SIG-M5 (cell line): ENCODE measurements around the gene TSHZ1.

Experiments
- DNase-seq: peaks from one replicate; lab custom pipeline; 2025; lab: John Stamatoyannopoulos, UW

The TSHZ1 gene

GRCh38 chr18:75210274-75211001, at the start of gene TSHZ1:
Gene TSHZ1, plus strand, starts transcription at chr18:75210797. Its CDS starts 1,080 bp downstream, at chr18:75211877.
- DNase-seq: peak; percentile 70

DNA sequence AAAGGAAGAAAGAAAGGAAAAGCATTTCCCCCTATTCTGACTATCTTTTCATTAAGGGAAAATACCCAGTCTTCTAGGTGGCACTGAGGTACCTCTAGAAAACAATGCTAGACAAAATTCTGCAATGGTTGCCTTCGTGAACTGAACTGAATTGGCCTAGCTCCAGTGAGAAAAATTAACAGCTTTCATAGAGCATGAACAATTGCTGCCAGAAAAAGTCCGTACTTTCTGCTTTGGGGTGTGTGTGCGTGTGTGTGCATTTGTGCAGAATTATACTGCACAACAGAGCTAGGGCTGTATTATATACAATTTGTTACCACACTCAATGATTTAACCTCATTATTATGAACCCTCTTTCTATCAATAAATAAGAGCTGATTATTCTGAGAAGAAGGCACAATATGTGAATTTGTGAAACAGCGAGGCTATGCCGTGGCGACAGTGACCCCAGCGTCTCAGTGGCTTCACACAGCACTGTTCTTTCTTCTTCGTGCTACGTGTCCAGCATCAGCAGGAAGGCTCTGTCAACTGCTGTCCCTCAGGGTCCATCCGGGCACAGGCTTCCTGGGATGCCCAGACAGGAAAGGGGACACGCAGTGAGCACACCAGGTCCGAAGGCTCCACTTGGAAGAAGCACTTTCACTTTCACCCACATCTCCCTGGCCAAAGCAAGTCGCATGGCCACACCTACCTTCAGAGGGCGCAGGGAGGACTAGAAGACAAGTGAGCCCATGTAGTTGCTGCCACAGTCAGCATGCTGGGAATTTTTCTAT, 49.2 kb upstream of the TSHZ1 start:
- no peak for DNase-seq

- no peak for DNase-seq
These were observed 48.1 kb upstream of the TSHZ1 start for GRCh38 chr18:75162467-75162866.

DNA sequence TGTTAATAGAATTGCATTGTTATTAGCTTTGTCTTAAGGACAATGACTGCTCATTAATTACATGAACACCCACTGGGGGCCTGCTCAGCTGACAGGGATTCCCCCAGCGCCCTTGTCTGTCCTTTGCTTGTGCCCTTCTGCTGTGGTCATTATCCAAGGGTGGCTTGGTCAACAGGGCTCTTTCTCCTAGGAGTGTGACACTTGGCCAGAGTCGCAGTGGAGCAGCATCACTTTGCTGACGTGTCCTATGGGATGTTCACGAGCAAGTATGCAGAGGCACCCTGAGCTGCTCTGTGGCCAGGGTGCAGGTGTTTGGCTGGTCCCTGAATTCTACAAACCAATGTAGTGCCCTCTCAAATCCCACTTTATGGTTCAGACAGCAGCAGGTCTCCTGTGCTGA, 47.6 kb upstream of the TSHZ1 start:
- no peak for DNase-seq

GRCh38 chr18:75163736-75164135, 46.9 kb upstream of the TSHZ1 start:
- DNase-seq: no peak

GRCh38 chr18:75164479-75164878, 46.1 kb upstream of the TSHZ1 start:
- no peak for DNase-seq

GRCh38 chr18:75165926-75166325, 44.7 kb upstream of the TSHZ1 start:
- no peak for DNase-seq

DNA sequence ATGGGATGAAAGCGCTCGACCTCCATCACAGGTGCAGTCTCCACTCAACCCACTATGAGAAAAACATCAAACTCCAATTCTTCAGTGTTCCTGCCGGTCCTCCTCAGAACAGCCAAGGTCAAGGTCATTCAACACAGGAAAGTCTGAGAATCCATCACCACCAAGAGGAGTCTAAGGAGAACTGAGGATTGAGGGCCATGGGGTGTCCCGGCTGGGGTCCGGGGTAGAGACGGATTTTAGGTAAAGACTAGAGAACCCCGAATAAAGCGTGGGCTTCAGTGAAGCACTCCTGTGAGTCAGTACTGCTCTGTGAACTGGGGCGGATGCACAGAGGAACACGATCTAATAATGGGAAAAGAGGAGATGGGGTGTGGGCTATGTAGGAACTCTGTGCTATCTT, 43.5 kb upstream of the TSHZ1 start:
- no peak for DNase-seq

DNA sequence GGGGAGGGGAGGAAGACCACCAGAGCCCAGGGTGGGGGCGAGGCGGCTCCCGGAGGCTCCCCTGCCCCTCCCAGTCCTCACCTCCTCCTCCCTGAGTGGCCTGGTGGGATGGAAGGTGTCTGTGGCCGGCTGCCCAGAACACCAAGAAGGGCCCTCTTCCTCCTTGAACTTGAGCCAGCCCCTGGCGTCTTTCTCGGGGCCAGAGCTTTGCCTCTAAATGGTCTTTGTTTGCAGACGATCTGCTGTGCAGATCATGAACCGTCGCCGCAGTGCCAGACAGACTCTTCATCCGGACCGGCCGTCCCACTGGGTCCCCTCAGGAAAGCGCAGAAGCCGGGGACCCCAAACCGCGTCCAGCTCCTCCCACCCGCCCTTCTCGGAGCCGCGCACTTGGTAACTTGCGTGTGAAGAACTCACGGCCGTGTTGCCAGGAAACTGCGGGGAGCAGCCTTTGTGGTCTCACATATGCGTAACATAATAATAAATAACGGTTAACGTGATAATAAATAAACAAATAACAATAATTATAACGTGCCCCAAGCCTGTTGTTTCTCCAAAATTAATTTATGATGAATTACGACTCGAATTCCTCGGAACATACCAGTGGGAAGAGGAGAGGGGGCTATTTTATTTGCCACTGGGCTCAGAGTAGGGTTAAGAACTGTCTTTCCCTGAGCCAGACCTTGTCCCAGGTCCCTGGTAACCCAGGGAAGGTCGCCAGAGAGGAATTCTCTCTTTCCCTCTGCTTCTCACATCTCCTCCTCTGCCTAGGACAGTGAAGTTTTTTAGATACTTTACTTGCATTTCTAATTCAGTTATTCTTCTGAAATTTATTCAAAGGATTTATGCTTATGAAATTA, 42.6 kb upstream of the TSHZ1 start:
- DNase-seq: no peak

DNA sequence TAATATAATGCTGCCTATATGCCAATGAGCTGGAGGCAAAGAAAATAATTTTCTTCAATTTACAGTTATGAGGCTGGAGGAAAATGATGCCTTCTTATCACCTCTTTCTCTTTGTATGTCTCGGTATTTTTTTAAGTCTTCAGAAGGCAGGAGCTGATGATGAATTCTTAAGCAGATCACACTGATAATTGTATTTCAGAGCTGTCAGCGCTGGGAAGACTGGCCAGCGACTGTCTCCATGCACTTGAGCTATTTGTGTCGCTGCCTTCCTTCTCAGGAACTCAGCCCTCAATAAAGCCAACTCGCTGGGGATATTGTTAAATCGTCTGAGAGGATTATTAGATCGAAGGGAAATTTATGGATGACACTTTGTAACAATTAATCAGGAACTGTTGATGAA, 42.0 kb upstream of the TSHZ1 start:
- no peak for DNase-seq

GRCh38 chr18:75169411-75169810, 41.2 kb upstream of the TSHZ1 start:
- DNase-seq: no peak

- no peak for DNase-seq
These were observed 40.4 kb upstream of the TSHZ1 start for GRCh38 chr18:75170022-75170789.

GRCh38 chr18:75170916-75171315, 39.7 kb upstream of the TSHZ1 start:
- no peak for DNase-seq

- DNase-seq: no peak
These were observed 38.1 kb upstream of the TSHZ1 start for GRCh38 chr18:75172299-75173124.

- DNase-seq: peak; percentile 4
These were observed 37.5 kb upstream of the TSHZ1 start for GRCh38 chr18:75173125-75173432.

DNA sequence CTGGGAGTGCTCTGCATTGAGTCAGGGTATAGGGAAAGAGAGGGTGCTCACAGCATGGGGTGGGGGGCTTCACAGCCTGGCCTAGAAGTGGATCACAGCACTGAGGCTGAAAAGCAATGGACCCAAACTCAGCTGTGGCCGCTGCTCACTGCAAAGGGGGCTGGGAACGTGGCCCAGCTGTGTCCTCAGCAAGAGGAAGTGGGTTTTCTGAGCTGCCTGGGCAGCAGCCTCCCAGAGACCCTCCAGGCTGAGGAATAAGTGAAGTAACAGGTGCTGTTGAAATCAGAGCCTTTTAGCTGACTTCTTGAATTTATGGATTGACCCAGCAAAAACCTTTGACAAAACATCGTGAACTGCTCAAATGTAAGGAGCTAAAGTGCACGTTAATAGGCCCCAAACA, 36.9 kb upstream of the TSHZ1 start:
- no peak for DNase-seq

- DNase-seq: no peak
These were observed 33.7 kb upstream of the TSHZ1 start for GRCh38 chr18:75176849-75177248.

- no peak for DNase-seq
These were observed 32.2 kb upstream of the TSHZ1 start for GRCh38 chr18:75178376-75178775.

DNA sequence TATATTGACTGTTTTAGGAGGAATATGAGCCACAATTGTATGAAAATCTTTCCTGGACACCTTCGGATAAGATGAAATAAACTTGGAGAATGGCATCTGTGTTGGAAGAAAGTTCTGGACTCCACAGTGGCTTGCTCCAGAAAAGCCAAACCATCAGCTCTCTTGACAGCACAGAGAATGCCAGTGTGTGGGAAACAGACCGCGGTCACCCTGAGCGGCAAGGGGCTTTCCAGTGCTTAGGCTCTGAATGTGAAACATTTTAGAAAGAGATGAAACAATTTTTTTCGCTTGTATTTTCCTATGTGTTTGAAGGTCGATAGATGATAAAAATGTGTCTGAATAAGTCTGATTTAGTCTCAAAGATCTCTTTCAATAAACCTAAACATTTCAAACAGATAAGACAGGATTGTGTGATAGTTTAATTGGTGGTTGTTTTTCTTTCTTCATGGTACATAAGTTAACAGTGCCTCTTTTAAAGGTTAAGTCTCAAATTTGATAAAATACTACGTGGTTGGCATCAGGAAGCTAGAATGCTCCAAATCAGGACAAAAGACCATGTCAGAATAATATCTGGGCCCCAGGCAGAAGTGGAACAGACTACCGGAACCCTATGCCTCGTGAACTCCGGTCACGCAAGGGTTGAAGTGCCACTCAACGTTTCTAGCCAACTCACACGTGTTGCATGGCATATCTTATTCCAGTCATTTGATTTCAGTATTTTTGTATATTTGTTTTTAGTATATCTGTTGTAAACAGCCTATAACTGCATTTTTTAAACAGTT, 30.6 kb upstream of the TSHZ1 start:
- DNase-seq: no peak

- no peak for DNase-seq
These were observed 27.1 kb upstream of the TSHZ1 start for GRCh38 chr18:75183524-75183923.
